SH-SY5Y (cell line): Measurements from ENCODE around the gene ISLR2.

ENCODE experiments used
- GATA2 ChIP-seq: IDR thresholded peaks from 2 replicates; pipeline ENCODE4 v1.6.1; 2011; ENCODE audit warnings: mild to moderate bottlenecking, low read depth, low read length
- GATA3 ChIP-seq: IDR thresholded peaks from 2 replicates; pipeline ENCODE4 v1.6.1; 2011; ENCODE audit warnings: low read depth, mild to moderate bottlenecking, low read length, moderate library complexity

- TF ChIP-seq GATA2 (no peak), GATA3 (no peak)
These were observed 55.4 kb downstream of the ISLR2 start for GRCh38 chr15:74185710-74186348.
